8988T (cell line): ENCODE measurements around the gene ADM5.
A peak's percentile ranks its signal among the peaks of the same experiment; 100 is the strongest.

Source experiments
- DNase-seq: peaks from one replicate; pipeline ENCODE4 v3.0.0; 2011

Gene ADM5

GRCh38 chr19:49658566-49659442 lies 30.6 kb upstream of the ADM5 start:
- no peak for DNase-seq

- DNase-seq: no peak
These were observed 28.9 kb upstream of the ADM5 start for GRCh38 chr19:49660338-49660961.

GRCh38 chr19:49662011-49662410 lies 27.4 kb upstream of the ADM5 start:
- DNase-seq: no peak

- no peak for DNase-seq
These were observed 26.2 kb upstream of the ADM5 start for GRCh38 chr19:49663224-49663623.

GRCh38 chr19:49664171-49665035 lies 25.0 kb upstream of the ADM5 start:
- DNase-seq: peak; percentile 85

- no peak for DNase-seq
These were observed 24.4 kb upstream of the ADM5 start for GRCh38 chr19:49665036-49665350.

GRCh38 chr19:49665351-49666119 lies 23.9 kb upstream of the ADM5 start, which contains the start of the genes BCL2L12 and IRF3:
BCL2L12 (plus strand) TSS chr19:49665933; CDS start chr19:49666693, 760 bp downstream.
IRF3 (minus strand) TSS chr19:49665857; CDS start chr19:49664838, 1,019 bp downstream.
- DNase-seq: peak; percentile 87

- DNase-seq: no peak
These were observed 23.3 kb upstream of the ADM5 start for GRCh38 chr19:49666120-49666444.

- no peak for DNase-seq
These were observed 21.9 kb upstream of the ADM5 start for GRCh38 chr19:49667473-49667872.

- no peak for DNase-seq
These were observed 19.9 kb upstream of the ADM5 start for GRCh38 chr19:49669516-49669915.

- DNase-seq: peak; percentile 92
These were observed 17.1 kb upstream of the ADM5 start for GRCh38 chr19:49672131-49672919.

GRCh38 chr19:49676136-49676783 lies 13.1 kb upstream of the ADM5 start:
- DNase-seq: no peak

- DNase-seq: peak; percentile 88
These were observed 12.6 kb upstream of the ADM5 start for GRCh38 chr19:49676784-49677230.

GRCh38 chr19:49677231-49677900 lies 12.0 kb upstream of the ADM5 start, which contains the start of gene PRMT1:
PRMT1 (plus strand) TSS chr19:49677271; CDS start chr19:49677281, 10 bp downstream.
- peak; percentile 25 for DNase-seq

GRCh38 chr19:49677901-49678674 lies 11.3 kb upstream of the ADM5 start:
- DNase-seq: peak; percentile 37

GRCh38 chr19:49678985-49679770 lies 10.2 kb upstream of the ADM5 start:
- peak; percentile 29 for DNase-seq

- no peak for DNase-seq
These were observed 9.5 kb upstream of the ADM5 start for GRCh38 chr19:49679771-49680413.
